ENCODE data around the gene OR10A4.
"Not testable (repeated sequence)": the region's sequence is repeated elsewhere in the genome, so short reads cannot be mapped to it uniquely, and the experiment has no call there.

OR10A4 gene

GRCh38 chr11:6875761-6876160 is 664 bp upstream of the OR10A4 start:
- Mint-ChIP-seq H3K9me3 (no peaks in the 10 kb centered on the region), H3K4me1 (ENCODE audit: low read depth) (no peaks in the 10 kb centered on the region), H3K27me3 (ENCODE audit: low read depth) (no peaks in the 10 kb centered on the region), H3K36me3 (ENCODE audit: low read depth) (no peaks in the 10 kb centered on the region), H3K27ac (no peak overlapping the region), H3K4me3 (no peak overlapping the region)
- no peak for DNase-seq (ENCODE audit: low spot score)

GRCh38 chr11:6876914-6877313 is 489 bp downstream of the OR10A4 start:
- no peaks in the 10 kb centered on the region for H3K4me1 Mint-ChIP-seq (ENCODE audit: low read depth)
- no peak overlapping the region for H3K27ac Mint-ChIP-seq
- H3K4me3 Mint-ChIP-seq, result no peak overlapping the region
- H3K27me3 Mint-ChIP-seq (ENCODE audit: low read depth), result peaks cover 4% of the 10 kb centered on the region
- H3K36me3 Mint-ChIP-seq (ENCODE audit: low read depth), result no peaks in the 10 kb centered on the region
- DNase-seq (ENCODE audit: low spot score), result no peak
- H3K9me3 Mint-ChIP-seq, result no peaks in the 10 kb centered on the region

GRCh38 chr11:6882751-6883150 is 6.3 kb downstream of the OR10A4 start:
- no peaks in the 10 kb centered on the region for H3K4me1 Mint-ChIP-seq (ENCODE audit: low read depth)
- H3K36me3 Mint-ChIP-seq (ENCODE audit: low read depth), result no peaks in the 10 kb centered on the region
- peaks cover 20% of the 10 kb centered on the region for H3K27me3 Mint-ChIP-seq (ENCODE audit: low read depth)
- no peaks in the 10 kb centered on the region for H3K9me3 Mint-ChIP-seq
- DNase-seq (ENCODE audit: low spot score), result no peak
- no peak overlapping the region for H3K27ac Mint-ChIP-seq
- H3K4me3 Mint-ChIP-seq, result no peak overlapping the region

GRCh38 chr11:6887711-6888110 is 11.3 kb downstream of the OR10A4 start:
- H3K27ac Mint-ChIP-seq; DNase-seq (ENCODE audit: low spot score): not testable (repeated sequence)
- peaks cover 17% of the 10 kb centered on the region for H3K27me3 Mint-ChIP-seq (ENCODE audit: low read depth)

GRCh38 chr11:6888830-6889229 is 12.4 kb downstream of the OR10A4 start:
- Mint-ChIP-seq H3K9me3 (no peaks in the 10 kb centered on the region), H3K27me3 (ENCODE audit: low read depth) (peaks cover 17% of the 10 kb centered on the region), H3K36me3 (ENCODE audit: low read depth) (no peaks in the 10 kb centered on the region), H3K4me3 (no peak overlapping the region), H3K27ac (no peak overlapping the region), H3K4me1 (ENCODE audit: low read depth) (no peaks in the 10 kb centered on the region)
- DNase-seq (ENCODE audit: low spot score), result no peak

More at GRCh38 chr11:6887711-6888110, 11.3 kb downstream of the OR10A4 start:
- H3K4me3 Mint-ChIP-seq; H3K36me3 Mint-ChIP-seq (ENCODE audit: low read depth); H3K4me1 Mint-ChIP-seq (ENCODE audit: low read depth); H3K9me3 Mint-ChIP-seq: not testable (repeated sequence)

GRCh38 chr11:6889835-6890234 is 13.4 kb downstream of the OR10A4 start:
- no peak overlapping the region for H3K27ac Mint-ChIP-seq
- peaks cover 10% of the 10 kb centered on the region for H3K27me3 Mint-ChIP-seq (ENCODE audit: low read depth)
- no peak overlapping the region for H3K4me3 Mint-ChIP-seq
- H3K9me3 Mint-ChIP-seq, result no peaks in the 10 kb centered on the region
- H3K36me3 Mint-ChIP-seq (ENCODE audit: low read depth), result no peaks in the 10 kb centered on the region
- no peaks in the 10 kb centered on the region for H3K4me1 Mint-ChIP-seq (ENCODE audit: low read depth)
- no peak for DNase-seq (ENCODE audit: low spot score)

- no peak within 1 kb of the TSS for H3K4me3 Mint-ChIP-seq
- H3K36me3 Mint-ChIP-seq (ENCODE audit: low read depth), result no peaks in the 10 kb centered on the region
- no peak for DNase-seq (ENCODE audit: low spot score)
- H3K4me1 Mint-ChIP-seq (ENCODE audit: low read depth), result no peaks in the 10 kb centered on the region
- peaks cover 9% of the 10 kb centered on the region for H3K27me3 Mint-ChIP-seq (ENCODE audit: low read depth)
- no peaks in the 10 kb centered on the region for H3K9me3 Mint-ChIP-seq
- no peak within 1 kb of the TSS for H3K27ac Mint-ChIP-seq
Observed at GRCh38 chr11:6892400-6892799, 16.0 kb downstream of the OR10A4 start, which contains the start of gene OR2D2. Gene OR2D2 (minus strand): TSS chr11:6892500. CDS start chr11:6892500, 0 bp downstream.

- no peak for DNase-seq (ENCODE audit: low spot score)
- Mint-ChIP-seq H3K27ac (no peak overlapping the region), H3K9me3 (no peaks in the 10 kb centered on the region), H3K4me1 (ENCODE audit: low read depth) (no peaks in the 10 kb centered on the region), H3K27me3 (ENCODE audit: low read depth) (peaks cover 9% of the 10 kb centered on the region), H3K36me3 (ENCODE audit: low read depth) (no peaks in the 10 kb centered on the region), H3K4me3 (no peak overlapping the region)
Observed at GRCh38 chr11:6894097-6894496, 17.7 kb downstream of the OR10A4 start.

GRCh38 chr11:6895010-6895409 is 18.6 kb downstream of the OR10A4 start:
- H3K27me3 Mint-ChIP-seq (ENCODE audit: low read depth), result peaks cover 9% of the 10 kb centered on the region
- DNase-seq (ENCODE audit: low spot score), result no peak
- no peaks in the 10 kb centered on the region for H3K36me3 Mint-ChIP-seq (ENCODE audit: low read depth)
- H3K4me1 Mint-ChIP-seq (ENCODE audit: low read depth), result no peaks in the 10 kb centered on the region
- no peak overlapping the region for H3K27ac Mint-ChIP-seq
- no peaks in the 10 kb centered on the region for H3K9me3 Mint-ChIP-seq
- no peak overlapping the region for H3K4me3 Mint-ChIP-seq

- Mint-ChIP-seq H3K27me3 (ENCODE audit: low read depth) (no peaks in the 10 kb centered on the region), H3K27ac (no peak overlapping the region), H3K9me3 (no peaks in the 10 kb centered on the region), H3K4me3 (no peak overlapping the region), H3K4me1 (ENCODE audit: low read depth) (no peaks in the 10 kb centered on the region), H3K36me3 (ENCODE audit: low read depth) (no peaks in the 10 kb centered on the region)
- DNase-seq (ENCODE audit: low spot score), result no peak
Observed at GRCh38 chr11:6898911-6899310, 22.5 kb downstream of the OR10A4 start.

GRCh38 chr11:6900327-6900999 is 24.0 kb downstream of the OR10A4 start:
- no peaks in the 10 kb centered on the region for H3K4me1 Mint-ChIP-seq (ENCODE audit: low read depth)
- no peaks in the 10 kb centered on the region for H3K9me3 Mint-ChIP-seq
- no peak overlapping the region for H3K27ac Mint-ChIP-seq
- no peaks in the 10 kb centered on the region for H3K36me3 Mint-ChIP-seq (ENCODE audit: low read depth)
- DNase-seq (ENCODE audit: low spot score), result no peak
- no peaks in the 10 kb centered on the region for H3K27me3 Mint-ChIP-seq (ENCODE audit: low read depth)
- H3K4me3 Mint-ChIP-seq, result no peak overlapping the region

- not testable (repeated sequence) for DNase-seq (ENCODE audit: low spot score); H3K9me3 Mint-ChIP-seq; H3K4me3 Mint-ChIP-seq; H3K27me3 Mint-ChIP-seq (ENCODE audit: low read depth); H3K36me3 Mint-ChIP-seq (ENCODE audit: low read depth); H3K4me1 Mint-ChIP-seq (ENCODE audit: low read depth); H3K27ac Mint-ChIP-seq
Observed at GRCh38 chr11:6904804-6905203, 28.4 kb downstream of the OR10A4 start.

GRCh38 chr11:6911378-6911777 is 35.0 kb downstream of the OR10A4 start:
- Mint-ChIP-seq H3K27ac (no peak overlapping the region), H3K4me1 (ENCODE audit: low read depth) (no peaks in the 10 kb centered on the region), H3K4me3 (no peak overlapping the region), H3K27me3 (ENCODE audit: low read depth) (no peaks in the 10 kb centered on the region), H3K36me3 (ENCODE audit: low read depth) (no peaks in the 10 kb centered on the region), H3K9me3 (no peaks in the 10 kb centered on the region)
- DNase-seq (ENCODE audit: low spot score), result no peak

- DNase-seq (ENCODE audit: low spot score), result no peak
- Mint-ChIP-seq H3K4me1 (ENCODE audit: low read depth) (no peaks in the 10 kb centered on the region), H3K36me3 (ENCODE audit: low read depth) (no peaks in the 10 kb centered on the region), H3K27ac (no peak overlapping the region), H3K9me3 (no peaks in the 10 kb centered on the region), H3K4me3 (no peak overlapping the region), H3K27me3 (ENCODE audit: low read depth) (no peaks in the 10 kb centered on the region)
Observed at GRCh38 chr11:6911948-6912347, 35.5 kb downstream of the OR10A4 start.

- Mint-ChIP-seq H3K9me3 (no peaks in the 10 kb centered on the region), H3K4me1 (ENCODE audit: low read depth) (no peaks in the 10 kb centered on the region), H3K4me3 (no peak overlapping the region), H3K27ac (no peak overlapping the region), H3K36me3 (ENCODE audit: low read depth) (no peaks in the 10 kb centered on the region), H3K27me3 (ENCODE audit: low read depth) (peaks cover 7% of the 10 kb centered on the region)
- DNase-seq (ENCODE audit: low spot score), result no peak
Observed at GRCh38 chr11:6919698-6920097, 43.3 kb downstream of the OR10A4 start.

All from T-helper 2 cell treated with Interferon-gamma antibody and Interleukin-4, amounts not matched to agents 5 μg/mL and 100 μg/mL, for 36 hours (primary cell).